GM13977 (cell line): ENCODE measurements around the gene FUCA1.

Experiments used
- DNase-seq: peaks from one replicate; pipeline ENCODE4 v3.0.0; 2012; ENCODE audit warnings: low spot score
- in situ Hi-C: fragments of 300-500 bp; cut with MboI; formaldehyde crosslinking; loops from one replicate; pipeline ENCODE4 v1.12.0; 2022; ENCODE audit warnings: low sequenced_read_pairs, low pct_unique_long_range_greater_than_20kb, mixed read lengths, inconsistent platforms; ENCODE audit not compliant: unreplicated experiment
- TF ChIP-seq, protein P1 (sequence below): IDR thresholded peaks from 2 replicates; pipeline ENCODE4 v1.5.1; 2012; ENCODE audit warnings: mild to moderate bottlenecking, control low read depth; ENCODE audit not compliant: insufficient read depth; ENCODE audit errors: extremely low read depth, missing control alignments

FUCA1 gene

DNA sequence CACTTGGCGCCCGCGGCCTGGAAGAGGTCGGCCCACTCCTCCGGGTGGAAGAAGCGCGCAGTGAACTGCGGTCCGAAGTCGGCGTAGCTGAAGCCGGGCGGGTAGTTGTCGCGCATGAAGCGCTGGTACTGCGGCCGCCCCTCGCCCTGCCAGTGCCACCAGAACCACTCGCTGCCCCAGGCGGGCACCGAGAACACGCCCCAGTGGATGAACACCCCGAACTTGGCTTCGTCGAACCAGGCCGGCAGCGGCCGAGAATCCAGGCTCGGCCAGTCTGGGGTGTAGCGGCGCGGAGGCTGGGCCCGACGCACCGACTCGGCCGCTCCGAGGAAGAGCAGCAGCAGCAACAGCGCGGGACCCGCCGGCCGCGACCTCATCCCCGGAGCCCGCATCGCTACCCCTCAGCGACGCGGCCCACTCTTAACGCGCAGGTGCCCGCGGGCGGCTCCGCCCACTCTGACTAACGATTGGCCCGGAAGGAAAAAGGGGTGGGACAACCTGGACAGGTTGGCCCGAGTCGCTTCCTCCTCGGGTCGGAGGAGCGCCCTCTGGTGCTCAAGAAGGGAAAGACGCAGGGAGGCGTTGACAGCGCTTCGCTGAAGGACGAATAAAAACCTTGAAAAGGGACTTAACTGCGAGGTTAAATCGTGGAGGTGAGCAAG is at the start of gene FUCA1:
Gene FUCA1, minus strand, starts transcription at position 396 of the 662 bp plus-strand sequence. Its CDS starts 4 bp downstream, at position 392.
- in situ Hi-C loops: no loop called here
- TF ChIP-seq, protein P1, sequence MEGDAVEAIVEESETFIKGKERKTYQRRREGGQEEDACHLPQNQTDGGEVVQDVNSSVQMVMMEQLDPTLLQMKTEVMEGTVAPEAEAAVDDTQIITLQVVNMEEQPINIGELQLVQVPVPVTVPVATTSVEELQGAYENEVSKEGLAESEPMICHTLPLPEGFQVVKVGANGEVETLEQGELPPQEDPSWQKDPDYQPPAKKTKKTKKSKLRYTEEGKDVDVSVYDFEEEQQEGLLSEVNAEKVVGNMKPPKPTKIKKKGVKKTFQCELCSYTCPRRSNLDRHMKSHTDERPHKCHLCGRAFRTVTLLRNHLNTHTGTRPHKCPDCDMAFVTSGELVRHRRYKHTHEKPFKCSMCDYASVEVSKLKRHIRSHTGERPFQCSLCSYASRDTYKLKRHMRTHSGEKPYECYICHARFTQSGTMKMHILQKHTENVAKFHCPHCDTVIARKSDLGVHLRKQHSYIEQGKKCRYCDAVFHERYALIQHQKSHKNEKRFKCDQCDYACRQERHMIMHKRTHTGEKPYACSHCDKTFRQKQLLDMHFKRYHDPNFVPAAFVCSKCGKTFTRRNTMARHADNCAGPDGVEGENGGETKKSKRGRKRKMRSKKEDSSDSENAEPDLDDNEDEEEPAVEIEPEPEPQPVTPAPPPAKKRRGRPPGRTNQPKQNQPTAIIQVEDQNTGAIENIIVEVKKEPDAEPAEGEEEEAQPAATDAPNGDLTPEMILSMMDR: peak; percentile 86
- peak; percentile 98 for DNase-seq

DNA sequence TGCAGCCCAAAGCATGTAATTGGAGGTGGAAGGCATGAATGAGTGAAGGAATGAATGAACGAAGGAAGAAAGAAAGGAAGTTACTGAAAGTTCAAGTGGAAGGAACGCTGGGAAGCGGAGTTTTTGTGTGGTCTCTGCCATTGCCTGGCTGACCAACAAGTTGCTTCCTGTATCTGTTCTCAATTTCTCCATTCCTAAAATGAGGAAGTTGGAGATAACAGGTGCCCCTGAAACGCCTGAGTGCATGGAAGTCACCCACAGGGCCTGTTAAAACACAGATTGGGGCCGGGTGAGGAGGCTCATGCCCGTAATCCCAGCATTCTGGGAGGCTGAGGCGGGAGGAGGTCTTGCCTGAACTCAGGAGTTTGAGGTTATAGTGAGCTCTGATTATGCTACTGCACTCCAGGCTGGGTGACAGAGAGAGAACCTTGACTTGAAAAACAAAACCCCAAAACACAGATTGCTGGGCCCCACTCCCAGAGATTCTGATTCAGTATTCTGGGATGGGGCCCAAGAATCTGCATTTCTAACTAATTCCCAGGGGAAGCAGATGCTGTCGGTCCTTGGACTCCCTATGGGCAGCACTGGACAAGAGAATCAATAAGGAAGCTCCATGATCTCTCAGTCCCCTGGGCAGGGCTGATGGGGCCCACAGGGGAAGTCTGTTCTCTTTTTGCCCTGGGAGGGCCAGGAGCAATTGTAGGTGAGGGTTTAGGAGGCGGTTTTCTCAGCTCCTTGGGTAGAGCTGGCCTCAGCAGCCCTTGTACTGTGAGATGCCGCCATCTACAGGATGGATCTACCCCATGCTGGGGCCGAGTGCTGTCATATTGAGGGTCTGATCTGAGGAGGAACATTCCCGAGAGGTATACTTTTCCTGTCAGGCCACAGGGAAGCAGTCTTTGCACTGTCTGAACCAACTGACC is 48.4 kb upstream of the FUCA1 start:
- peak; percentile 82 for DNase-seq
- in situ Hi-C loops: loop anchor here (5.0 kb wide), 1 partner anchor 109 kb away; no protein-coding TSS in a partner anchor
- TF ChIP-seq, protein P1: peak; percentile 88

DNA sequence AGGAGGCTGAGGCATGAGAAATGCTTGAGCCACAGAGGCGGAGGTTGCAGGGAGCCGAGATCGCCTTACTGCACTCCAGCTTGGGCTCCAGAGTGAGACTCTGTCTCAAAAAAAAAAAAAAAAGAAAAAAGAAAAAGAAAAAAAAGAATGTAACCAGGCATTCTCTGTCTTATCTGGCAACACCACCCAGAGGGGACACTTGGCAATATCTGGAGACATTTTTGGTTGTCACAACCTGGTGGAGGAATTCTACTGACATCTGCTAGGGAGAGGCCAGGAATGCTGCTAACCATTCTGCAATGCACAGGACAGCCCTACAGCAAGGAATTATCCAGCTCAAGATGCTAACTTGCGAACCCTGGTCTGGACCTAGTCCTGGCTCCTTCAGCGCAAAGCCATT is 47.4 kb upstream of the FUCA1 start:
- TF ChIP-seq, protein P1: no peak

DNA sequence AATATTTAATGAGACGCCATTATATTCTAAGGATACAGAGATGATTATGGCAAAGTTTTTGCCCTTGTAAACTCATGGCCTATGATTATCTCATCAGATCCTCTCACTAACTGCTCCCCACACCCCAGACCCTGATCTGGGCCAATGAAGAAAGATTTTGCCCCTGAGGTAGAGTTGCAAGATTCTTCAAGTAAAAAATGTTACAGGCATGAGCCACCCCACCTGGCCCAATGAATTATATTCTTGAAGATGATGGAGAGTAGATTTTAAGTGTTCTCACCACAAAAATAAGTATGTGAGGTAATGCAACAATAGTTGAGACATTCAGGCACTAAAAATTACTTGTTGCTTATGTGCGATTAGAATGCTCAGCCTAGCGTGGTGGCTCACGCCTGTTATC is 46.8 kb upstream of the FUCA1 start:
- in situ Hi-C loops: loop anchor here (5.0 kb wide), 1 partner anchor 108 kb away; no protein-coding TSS in a partner anchor
- TF ChIP-seq, protein P1: no peak
- no peak for DNase-seq

More for the DNA sequence above, 47.4 kb upstream of the FUCA1 start:
- DNase-seq: no peak
- in situ Hi-C loops: loop anchor here (5.0 kb wide), 1 partner anchor 108 kb away; no protein-coding TSS in a partner anchor

DNA sequence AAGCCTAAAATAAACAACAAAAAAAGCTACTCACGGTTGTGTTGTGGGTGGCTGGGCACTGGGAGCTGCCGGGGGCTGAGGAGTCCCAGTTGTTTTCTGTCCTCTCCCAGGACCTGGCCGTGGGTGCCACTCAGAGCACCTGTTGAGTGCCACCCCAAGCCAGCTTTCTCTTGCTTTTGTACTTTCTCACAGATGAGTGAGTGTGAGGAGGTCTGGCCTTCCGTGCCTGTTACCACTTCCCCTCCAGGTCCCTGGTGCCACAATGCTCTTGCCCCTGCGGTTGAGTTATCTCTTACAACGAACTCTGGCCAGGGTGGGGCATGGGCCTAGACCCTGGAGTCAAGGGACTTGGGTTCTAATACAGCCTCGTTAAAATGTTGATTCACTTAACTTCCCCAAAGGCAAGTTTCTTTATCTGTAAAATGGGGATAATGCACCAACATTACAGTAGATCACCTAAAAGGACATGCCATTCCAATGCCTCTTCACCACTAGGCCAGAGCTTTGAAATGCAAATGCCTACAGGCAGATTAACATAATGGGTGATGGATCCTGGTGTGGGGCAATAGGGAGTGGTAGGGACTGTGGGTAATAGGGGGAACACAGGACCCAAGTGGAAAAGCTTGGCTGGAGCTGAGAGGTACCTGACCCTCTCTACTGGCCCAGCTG is 45.3 kb upstream of the FUCA1 start, which contains the start of gene CNR2:
Gene CNR2, minus strand, starts transcription at position 151 of the 669 bp plus-strand sequence. CDS start 37,745 bp downstream, outside the sequence.
- no peak for DNase-seq
- in situ Hi-C loops: no loop called here
- TF ChIP-seq, protein P1: no peak

DNA sequence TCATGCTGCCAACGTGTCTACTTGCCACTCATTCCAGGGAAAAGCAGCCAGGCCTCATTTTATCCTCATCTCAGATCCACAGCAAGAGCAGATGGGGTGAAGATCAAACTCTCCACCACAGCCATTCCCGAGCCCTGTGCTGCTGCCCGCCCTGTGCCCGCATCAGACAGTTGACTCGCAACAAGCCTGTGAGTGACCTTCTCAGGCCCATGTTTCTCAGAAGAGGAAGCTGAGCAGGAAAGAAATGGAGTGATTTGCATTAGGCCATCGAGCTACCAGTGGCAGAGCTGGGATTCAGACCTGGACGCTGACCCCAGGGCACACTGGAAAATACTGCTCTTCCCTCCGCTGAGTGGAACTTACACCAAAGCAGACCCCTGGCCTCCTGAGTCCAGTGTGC is 43.8 kb upstream of the FUCA1 start:
- DNase-seq: no peak
- TF ChIP-seq, protein P1: no peak
- in situ Hi-C loops: no loop called here
